Stimulated activated CD4-positive, alpha-beta T cell treated with anti-CD3 and anti-CD28 coated beads, TNF-alpha, amount 100 ng/mL, for 4 hours (primary cell): ENCODE results near the gene TRPM1.

Experiments
- DNase-seq, 3 experiments: peaks; one replicate each; pipeline ENCODE4 v3.0.0-alpha.2; 2020; ENCODE audit warnings: low read depth in 3 of 3

Gene TRPM1

DNA sequence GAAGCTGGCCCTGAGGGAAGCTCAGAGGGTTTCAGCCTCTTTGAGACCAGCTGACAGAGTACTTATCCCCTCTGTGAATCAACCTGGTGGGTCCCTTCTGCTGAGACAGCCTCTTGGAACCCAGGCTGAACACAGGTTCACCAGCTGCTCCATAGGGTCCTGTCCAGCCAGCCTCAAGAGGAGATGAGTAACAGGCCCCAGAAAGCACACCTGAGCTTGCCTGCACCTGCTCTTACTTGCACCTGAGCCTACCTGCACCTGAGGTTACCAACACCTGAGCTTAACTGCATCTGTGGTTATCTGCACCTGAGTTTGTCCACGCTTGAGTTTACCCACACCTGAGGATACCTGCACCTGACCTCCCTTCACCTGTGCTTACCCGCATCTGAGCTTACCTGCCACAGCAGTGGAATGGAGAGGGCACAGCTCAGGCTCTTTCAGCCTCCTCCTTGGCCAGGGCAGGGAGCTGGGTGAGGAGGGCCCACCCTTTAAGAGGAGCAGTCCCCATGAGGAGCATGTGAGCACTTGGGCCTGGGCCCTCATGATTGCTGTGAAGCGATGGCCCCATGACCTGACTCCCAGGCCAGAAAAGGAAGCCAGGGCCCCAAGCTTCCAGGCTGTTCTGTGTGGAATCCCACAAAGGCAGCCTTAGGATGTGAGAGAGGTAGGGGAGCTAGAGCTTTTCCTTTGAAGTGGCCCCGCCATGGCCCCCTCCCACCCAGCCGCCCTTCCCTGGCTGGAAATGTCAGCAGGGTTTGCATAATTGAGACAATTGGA lies at the start of gene TRPM1:
TSS of gene TRPM1 (minus strand) at position 464 of the 777 bp plus-strand sequence. CDS start 20,370 bp downstream, outside the sequence.
- DNase-seq: no peak

DNA sequence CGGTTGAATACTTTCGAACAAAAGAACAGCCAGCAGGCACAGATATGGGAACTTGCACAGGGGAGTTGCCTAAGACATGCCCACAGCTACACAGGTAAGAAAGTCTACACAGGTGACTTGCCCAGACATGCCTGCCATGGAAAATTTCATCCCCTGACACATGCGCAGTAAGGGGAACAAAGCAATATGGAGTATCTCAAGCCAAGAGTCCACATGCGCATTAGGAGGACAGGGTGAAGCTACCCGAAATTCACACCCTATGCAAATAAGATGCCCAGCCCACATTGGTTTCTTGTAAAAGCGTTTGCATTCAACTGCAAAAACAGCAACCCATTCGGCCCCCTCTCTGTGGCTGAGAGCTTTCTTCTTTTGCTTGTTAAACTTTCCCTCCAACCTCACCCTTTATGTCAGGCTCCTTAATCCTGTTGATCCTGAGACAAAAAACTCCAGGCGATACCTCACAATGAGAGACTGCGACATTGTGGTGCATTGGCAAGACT lies 49.3 kb upstream of the TRPM1 start:
- no peak for DNase-seq

DNA sequence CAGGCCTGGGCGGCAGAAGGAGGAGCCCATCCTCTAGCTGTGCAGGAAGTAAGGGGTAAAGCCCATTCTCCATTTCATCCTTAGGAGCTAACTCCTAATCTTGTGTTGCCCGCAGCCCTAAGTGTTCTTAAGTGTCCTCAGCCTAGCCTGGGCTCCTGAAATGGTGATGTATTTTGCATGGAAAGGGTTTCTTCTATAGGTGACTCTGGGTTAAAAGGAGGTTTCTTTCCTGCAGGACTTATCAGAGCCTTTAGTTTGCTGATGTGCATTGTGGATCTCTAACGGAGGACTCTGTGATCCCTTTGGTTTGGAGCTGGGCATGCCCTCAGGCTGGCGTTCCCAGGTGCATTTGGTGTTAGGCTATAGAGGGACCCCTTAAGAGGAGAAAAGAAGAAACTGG lies 48.5 kb upstream of the TRPM1 start:
- no peak for DNase-seq

- no peak for DNase-seq
Measured at GRCh38 chr15:31149088-31149505, 47.6 kb upstream of the TRPM1 start.

DNA sequence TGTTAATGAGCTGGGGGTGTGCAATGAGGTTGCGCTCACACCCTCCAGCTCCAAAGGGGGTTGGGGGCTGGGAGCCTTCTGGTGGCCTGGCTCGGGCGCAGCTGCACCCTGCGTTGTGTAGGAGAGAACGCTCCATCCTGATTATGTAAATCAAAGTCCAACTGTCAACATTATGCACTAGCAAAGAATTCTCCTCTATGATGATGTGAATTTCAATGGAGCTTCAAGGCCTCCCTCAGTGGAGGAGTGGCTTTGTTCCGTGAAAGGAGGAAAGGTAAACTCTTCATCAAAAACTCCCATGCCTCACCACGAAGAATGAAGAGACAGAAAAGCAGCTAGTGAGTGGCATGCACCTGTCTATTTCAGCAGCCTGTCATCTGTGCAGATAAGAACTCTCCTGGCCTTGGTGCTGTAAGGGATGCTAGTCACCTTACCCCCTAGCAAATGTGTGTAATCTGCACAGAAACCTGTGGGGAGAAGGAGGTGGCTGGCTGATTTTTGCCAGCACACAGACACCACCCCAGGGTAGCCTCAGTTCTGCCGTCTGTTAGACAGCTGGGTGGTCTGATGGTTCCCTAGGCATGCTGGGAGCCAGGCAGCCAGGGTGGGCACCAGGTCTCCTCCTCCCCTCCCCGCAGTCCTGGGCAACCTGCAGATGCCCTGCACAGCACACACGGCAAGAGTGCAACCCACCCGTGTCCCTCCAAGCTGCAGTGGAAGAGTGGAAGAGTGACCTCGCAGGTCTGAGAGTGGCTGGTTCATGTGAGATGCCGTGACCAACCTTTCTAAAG lies 47.0 kb upstream of the TRPM1 start:
- no peak for DNase-seq

- no peak for DNase-seq
Measured at GRCh38 chr15:31147944-31148296, 46.4 kb upstream of the TRPM1 start.

DNA sequence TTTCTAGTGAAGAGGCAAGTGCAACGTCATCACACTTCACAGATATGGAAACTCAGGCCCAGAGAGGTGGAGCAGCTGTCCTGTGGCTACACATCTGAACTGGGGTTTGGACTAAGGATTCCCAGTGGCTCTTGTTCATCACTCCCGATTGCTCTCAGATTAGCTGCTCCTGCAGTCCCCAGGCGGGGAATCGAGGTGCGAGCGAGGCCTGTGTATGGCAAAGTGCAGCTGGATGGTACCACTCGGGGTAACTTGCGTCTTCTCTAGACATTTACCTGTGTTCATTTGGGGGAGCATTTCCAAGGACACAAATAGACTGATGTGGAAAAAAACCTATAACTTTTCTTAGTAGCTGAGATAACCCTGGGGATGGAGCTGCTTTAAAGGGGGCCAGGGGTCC lies 45.9 kb upstream of the TRPM1 start:
- no peak for DNase-seq

- DNase-seq: no peak
Measured at GRCh38 chr15:31145271-31145911, 43.9 kb upstream of the TRPM1 start.

- no peak for DNase-seq
Measured at GRCh38 chr15:31141792-31142191, 40.3 kb upstream of the TRPM1 start.

DNA sequence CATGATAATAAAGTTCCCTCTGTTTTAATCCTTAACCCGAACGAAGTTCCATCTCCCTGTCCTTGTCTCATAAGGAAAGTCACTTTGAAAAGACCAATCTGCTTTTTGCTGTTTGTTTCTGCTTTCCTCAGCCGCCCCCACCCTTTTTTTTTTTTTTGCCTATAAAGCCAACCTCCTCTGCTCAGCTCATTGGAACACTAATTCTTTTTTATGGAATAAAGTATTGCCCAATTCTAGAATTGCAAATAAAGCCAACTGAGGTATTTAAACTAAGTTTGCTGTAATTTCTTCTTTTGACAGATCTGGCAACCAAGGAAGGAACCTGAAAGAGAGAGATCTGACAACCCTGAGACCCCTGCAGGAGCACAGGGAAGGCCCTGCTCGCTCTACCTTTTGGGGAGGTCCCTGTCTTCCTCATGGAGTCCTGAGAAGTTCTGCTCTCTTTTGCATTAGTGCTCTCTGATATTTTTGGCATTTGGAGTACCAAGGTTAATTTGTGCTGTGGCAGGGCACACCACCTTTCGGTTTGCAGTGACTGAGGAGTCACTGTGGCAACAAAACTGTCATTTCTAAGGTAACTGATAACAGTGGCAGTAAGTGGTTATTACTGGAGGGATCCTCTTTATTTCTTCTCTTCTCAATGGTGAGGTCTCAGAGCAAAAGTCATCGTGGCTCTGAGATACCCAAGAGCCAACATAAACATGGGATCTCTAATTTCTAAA lies 35.2 kb upstream of the TRPM1 start:
- DNase-seq: no peak

DNA sequence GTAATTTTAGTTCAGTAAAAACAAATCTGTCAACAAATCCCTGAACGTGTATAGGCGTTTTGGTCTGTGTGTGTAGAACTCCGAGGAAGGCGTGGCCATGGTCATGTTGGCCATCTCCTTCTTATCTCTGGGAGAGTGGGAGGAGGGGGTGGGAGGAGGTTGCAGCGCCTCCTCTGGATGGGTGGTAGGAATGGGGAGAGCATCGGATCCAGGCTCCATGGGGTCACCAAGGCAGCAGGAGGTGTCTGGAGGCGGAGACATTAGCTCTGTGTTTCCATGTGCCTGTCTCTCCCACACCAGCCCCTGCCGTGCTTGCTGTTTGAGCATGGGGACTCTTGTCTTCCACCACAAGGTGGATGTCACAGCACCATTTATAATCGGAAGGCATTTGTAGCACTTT lies 34.5 kb upstream of the TRPM1 start:
- no peak for DNase-seq

DNA sequence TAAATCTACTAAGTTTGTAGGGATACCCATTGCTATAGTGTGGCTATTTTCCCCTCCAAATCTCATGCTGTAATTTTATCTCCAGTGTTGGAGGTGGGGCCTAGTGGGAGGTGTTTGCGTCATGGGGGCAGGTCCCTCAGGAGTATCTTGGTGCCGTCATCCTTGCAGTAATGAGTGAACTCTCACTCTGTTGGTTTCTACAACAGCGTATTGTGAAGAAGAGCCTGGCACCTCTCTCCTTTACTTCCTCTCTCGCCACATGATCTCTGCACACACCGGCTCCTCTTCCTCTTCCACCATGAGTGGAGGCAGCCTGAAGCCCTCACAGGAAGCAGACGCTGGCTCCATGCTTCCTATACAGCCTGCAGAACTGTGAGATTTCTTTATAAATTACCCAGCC lies 34.0 kb upstream of the TRPM1 start:
- DNase-seq: no peak

GRCh38 chr15:31133890-31134289 lies 32.4 kb upstream of the TRPM1 start:
- no peak for DNase-seq

GRCh38 chr15:31131853-31132375 lies 30.4 kb upstream of the TRPM1 start:
- DNase-seq: no peak

GRCh38 chr15:31130576-31131237 lies 29.2 kb upstream of the TRPM1 start:
- DNase-seq: no peak

GRCh38 chr15:31129769-31130303 lies 28.3 kb upstream of the TRPM1 start:
- DNase-seq: no peak

DNA sequence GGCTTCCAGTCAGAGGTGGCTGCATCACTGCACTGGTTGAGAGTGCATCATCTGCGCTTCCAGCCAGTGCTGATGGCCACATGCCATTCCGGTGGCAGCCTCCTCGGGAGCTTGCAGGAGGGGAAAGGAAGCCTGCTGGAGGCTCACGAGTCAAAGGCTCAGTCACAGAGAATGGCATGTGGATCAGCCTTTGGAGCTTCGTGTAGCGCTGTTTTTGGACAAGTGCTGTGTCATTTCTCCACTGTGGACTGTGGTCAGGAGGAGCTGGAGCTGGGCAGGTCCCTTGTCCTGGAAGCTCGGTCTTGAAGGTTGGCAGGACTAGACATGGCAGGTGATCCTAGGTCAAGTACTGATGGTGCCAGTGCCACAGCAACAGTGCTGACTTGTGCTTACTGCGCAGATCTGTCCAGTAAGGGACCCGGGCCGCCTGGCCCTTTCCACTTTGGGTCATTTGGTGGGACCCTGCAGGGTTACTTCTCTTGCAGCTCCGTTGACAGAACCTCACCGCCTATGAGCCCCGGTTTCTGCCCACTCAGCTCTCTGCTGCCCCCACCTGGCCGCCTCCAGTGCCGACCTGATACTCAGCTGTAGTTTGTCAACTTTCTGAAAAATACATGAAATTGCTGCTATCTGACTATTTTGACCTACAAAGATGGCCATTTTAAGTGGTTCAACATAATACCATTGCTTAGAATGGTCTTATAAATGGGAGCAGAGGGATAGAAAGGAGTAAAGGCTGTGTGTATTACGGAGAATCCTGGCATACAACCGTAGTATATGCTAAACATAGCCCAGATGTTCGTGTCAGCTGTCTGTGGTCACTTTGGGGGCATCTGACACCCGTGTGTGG lies 27.6 kb upstream of the TRPM1 start:
- peak; percentile 55 to 68 (median 58) for DNase-seq

GRCh38 chr15:31128477-31128876 lies 27.0 kb upstream of the TRPM1 start:
- DNase-seq: no peak

DNA sequence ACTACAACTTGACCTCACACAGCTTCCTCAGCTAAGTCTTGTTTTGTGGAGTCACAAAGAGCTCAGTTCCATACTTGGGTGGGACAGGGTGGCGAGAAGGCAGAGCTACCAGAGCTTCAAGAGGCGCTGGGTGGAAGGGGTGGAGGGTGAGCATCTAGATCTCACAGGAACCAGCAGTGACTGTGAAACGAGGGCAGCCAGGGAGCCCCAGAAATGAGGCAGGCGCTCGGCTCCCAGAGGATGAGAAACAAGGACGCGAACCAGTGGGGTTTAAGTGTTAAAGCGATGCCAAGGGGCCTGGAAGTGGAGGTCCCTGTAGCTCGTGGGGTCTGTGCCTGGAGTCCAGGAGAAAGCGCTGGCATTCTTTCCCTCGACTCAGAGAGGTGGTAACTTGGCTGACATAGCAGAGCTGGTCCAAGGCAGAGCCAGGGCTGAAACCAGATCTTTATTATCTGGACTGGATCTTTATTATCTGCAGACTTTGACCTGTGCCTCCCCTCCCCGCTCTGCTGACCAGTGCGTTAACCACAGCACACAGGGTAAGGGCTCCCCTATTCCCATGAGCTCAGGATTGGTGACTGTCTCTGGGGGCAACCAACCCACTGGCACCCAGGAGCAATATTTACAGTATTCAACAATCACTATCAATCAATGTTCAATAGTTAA lies 26.2 kb upstream of the TRPM1 start:
- no peak for DNase-seq
